GM18505 (cell line): ENCODE data around the gene BCAT1.
"Not testable (repeated sequence)": the region's sequence is repeated elsewhere in the genome, so short reads cannot be mapped to it uniquely, and the experiment has no call there.

Experiments
- ATAC-seq: cut with Tn5 transposase; IDR thresholded peaks from one replicate; pipeline ENCODE4 v1.9.1; 2021; ENCODE audit not compliant: unreplicated experiment
- POLR2A ChIP-seq: IDR thresholded peaks from 4 replicates; pipeline ENCODE4 v1.6.1; 2011; ENCODE audit warnings: borderline replicate concordance; ENCODE audit not compliant: insufficient read depth, insufficient read length; ENCODE audit errors: extremely low read depth

The BCAT1 gene

GRCh38 chr12:24947541-24948419 is 1.1 kb downstream of the BCAT1 start:
- ATAC-seq = no peak
- TF ChIP-seq POLR2A = no peak

GRCh38 chr12:24945845-24946244 is 3.1 kb downstream of the BCAT1 start:
- no peak for ATAC-seq
- TF ChIP-seq POLR2A = no peak

- TF ChIP-seq POLR2A = no peak
- no peak for ATAC-seq
These were observed 3.9 kb downstream of the BCAT1 start for GRCh38 chr12:24945039-24945438.

GRCh38 chr12:24944601-24944975 is 4.3 kb downstream of the BCAT1 start:
- no peak for ATAC-seq
- no peak for TF ChIP-seq POLR2A

GRCh38 chr12:24943947-24944600 is 4.8 kb downstream of the BCAT1 start:
- TF ChIP-seq POLR2A = no peak
- no peak for ATAC-seq

- no peak for ATAC-seq
- no peak for TF ChIP-seq POLR2A
These were observed 8.7 kb downstream of the BCAT1 start for GRCh38 chr12:24940157-24940556.

- not testable (repeated sequence) for ATAC-seq
These were observed 9.3 kb downstream of the BCAT1 start for GRCh38 chr12:24939551-24939950.

GRCh38 chr12:24938341-24938740 is 10.6 kb downstream of the BCAT1 start:
- no peak for TF ChIP-seq POLR2A
- no peak for ATAC-seq

- TF ChIP-seq POLR2A = no peak
- ATAC-seq = no peak
These were observed 11.2 kb downstream of the BCAT1 start for GRCh38 chr12:24937553-24938244.

- no peak for TF ChIP-seq POLR2A
- ATAC-seq = no peak
These were observed 15.1 kb downstream of the BCAT1 start for GRCh38 chr12:24933694-24934407.

GRCh38 chr12:24931666-24932405 is 17.1 kb downstream of the BCAT1 start:
- no peak for TF ChIP-seq POLR2A
- peak; percentile 97 for ATAC-seq

- TF ChIP-seq POLR2A = no peak
These were observed 18.9 kb downstream of the BCAT1 start for GRCh38 chr12:24929953-24930352.

GRCh38 chr12:24928533-24929306 is 20.2 kb downstream of the BCAT1 start:
- not testable (repeated sequence) for ATAC-seq

More at GRCh38 chr12:24929953-24930352, 18.9 kb downstream of the BCAT1 start:
- no peak for ATAC-seq
